AG09319 (cell line): Measurements from ENCODE around the gene CCT7.

Experiments used
- DNase-seq: peaks from one replicate; pipeline ENCODE4 v3.0.0-alpha.2; 2010; ENCODE audit warnings: low read depth; ENCODE audit errors: extremely low read depth
- CTCF ChIP-seq: IDR thresholded peaks from 2 replicates; pipeline ENCODE4 v1.5.1; 2011; ENCODE audit warnings: low read depth, mild to moderate bottlenecking, inconsistent platforms, low read length, moderate library complexity

Gene CCT7

GRCh38 chr2:73256618-73256922, 22.5 kb downstream of the CCT7 start:
- no peak for DNase-seq
- TF ChIP-seq CTCF: no peak

GRCh38 chr2:73257021-73257420, 22.9 kb downstream of the CCT7 start:
- no peak for DNase-seq
- no peak for TF ChIP-seq CTCF

GRCh38 chr2:73257425-73258125, 23.5 kb downstream of the CCT7 start:
- no peak for DNase-seq
- no peak for TF ChIP-seq CTCF

- TF ChIP-seq CTCF: no peak
- no peak for DNase-seq
Observed at GRCh38 chr2:73258186-73258912, 24.2 kb downstream of the CCT7 start.

GRCh38 chr2:73258913-73259215, 24.8 kb downstream of the CCT7 start:
- no peak for DNase-seq
- TF ChIP-seq CTCF: no peak

- no peak for TF ChIP-seq CTCF
- no peak for DNase-seq
Observed at GRCh38 chr2:73259276-73259675, 25.2 kb downstream of the CCT7 start.

- TF ChIP-seq CTCF: no peak
- no peak for DNase-seq
Observed at GRCh38 chr2:73259704-73260337, 25.7 kb downstream of the CCT7 start.
